ENCODE results near the gene WBP2.
"Not testable (repeated sequence)": the region's sequence is repeated elsewhere in the genome, so short reads cannot be mapped to it uniquely, and the experiment has no call there.

WBP2 gene

DNA sequence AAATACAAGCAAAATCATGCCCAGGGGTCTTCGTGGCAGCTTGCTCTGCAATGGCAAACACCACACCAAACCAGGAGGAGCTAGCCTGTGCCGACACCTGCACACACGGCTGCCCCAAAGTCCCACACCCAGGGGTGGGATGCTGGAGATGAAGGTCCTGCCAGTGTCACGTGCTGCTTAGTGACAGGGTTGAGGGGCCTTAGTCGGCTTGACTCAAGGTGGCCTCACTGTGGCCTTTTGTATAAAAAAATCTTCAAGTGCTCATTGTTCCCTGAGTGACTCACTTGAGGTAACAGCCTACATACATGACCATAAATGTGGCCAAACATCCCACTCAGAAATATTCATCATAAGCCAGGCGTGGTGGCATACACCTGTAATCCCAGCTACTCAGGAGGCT is 34.3 kb upstream of the WBP2 start:
- in situ Hi-C loops (cut with HindIII; ENCODE audit: low sequenced_read_pairs) = no loop called here

DNA sequence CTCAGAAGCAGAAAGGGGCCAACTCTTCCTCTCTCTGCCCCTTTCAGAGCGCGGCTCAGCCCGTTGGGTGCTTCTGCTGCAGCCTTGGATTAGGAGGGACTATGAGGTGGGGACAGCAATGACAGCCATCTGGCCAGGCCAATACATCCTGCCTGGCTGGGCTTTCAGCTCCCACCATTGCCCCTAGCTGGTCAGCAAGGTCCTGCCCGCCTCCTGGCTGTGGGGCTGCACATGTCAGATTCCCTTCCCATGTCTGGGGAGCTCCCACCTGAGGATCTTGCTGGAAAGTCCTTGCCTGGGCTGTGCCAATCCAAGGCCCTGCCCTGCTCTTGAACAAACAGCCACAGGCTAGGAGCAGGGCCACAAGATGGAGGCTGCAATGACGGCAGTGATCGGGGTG is 33.3 kb upstream of the WBP2 start:
- in situ Hi-C loops (cut with HindIII; ENCODE audit: low sequenced_read_pairs) = no loop called here

DNA sequence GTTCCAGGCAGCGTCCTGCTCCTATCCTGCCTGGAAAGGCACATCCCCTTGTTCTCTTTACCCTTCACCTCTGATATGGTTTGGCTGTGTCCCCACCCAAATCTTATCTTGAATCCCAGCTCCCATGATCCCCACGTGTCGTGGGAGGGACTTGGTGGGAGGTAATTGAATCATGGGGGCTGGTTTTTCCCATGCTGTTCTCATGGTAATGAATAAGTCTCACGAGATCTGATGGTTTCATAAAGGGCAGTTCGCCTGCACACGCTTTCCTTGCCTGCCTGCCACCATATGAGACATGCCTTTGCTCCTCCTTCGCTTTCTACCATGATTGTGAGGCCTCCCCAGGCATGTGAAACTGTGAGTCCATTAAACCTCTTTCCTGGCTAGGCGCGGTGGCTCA is 30.7 kb upstream of the WBP2 start:
- in situ Hi-C loops (cut with HindIII; ENCODE audit: low sequenced_read_pairs) = not testable (repeated sequence)

DNA sequence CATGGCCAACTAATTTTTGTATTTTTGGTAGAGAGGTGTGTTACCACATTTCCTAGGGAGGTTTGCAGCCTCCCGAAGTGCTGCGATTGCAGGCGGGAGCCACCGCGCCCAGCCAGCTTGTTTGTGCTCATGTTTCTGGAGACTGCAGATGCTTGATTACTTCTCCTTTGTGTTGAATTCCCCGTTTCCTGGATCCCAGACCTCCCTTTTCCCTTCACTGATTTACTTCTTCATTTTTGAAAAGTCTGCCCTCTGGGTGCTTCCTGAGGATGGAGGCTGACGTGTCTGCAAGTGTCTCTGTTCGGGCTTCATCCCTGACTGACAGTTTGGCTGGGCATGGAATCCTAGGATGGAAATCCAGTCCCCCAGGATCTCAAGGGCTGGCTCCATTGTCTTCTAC is 30.3 kb upstream of the WBP2 start:
- in situ Hi-C loops (cut with HindIII; ENCODE audit: low sequenced_read_pairs) = no loop called here

DNA sequence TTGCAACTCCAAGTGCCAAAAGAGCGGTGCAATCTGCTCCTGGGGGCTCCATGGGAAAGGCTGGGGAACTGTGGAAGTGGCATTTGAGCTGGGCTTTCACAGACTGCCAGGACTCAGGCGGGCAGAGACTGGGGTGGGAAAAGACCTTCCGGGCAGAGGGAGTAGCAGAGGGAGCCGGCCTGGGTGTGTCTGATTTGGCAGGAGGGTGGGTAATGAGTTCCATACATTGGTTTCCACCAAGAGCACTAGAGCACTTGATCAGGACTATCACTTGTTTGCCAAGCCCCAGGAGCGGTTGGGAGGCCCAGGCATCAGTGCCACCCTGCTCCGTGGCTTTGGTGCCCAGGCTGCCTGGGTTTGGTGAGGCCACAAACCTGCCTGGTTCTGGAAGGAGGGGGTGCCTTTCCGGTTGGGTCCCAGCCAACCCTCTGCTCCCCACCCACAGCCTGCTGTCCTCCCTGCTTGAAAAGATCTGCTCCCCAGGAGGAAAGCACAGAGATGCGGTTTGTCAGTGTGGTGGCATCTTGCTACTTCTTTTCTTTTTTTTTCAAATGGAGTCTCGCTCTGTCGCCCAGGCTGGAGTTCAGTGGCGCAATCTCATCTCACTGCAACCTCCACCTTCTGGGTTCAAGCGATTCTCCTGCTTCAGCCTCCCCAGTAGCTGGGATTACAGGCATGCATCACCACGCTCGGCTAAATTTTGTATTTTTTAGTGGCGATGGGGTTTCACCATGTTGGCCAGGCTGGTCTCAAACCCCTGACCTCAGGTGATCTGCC is 26.7 kb upstream of the WBP2 start:
- in situ Hi-C loops (cut with HindIII; ENCODE audit: low sequenced_read_pairs) = no loop called here

DNA sequence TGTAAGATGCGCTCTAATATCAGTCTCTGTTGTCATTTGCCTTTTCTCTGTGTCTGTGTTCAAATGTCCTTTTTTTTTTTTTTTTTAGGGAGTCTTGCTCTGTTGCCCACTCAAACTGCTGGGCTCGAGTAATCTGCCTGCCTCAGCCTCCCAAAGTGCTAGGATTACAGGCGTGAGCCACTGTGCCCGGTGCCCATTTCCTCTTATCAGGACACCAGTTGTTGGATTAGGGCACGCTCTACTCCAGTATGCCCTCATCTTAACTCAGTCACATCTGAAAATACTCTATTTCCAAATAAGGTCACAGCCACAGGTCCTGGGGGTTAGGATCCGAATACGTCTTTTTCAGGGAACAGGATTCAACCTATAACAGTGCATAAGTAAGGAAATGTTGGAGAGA is 25.1 kb upstream of the WBP2 start:
- in situ Hi-C loops (cut with HindIII; ENCODE audit: low sequenced_read_pairs) = no loop called here

DNA sequence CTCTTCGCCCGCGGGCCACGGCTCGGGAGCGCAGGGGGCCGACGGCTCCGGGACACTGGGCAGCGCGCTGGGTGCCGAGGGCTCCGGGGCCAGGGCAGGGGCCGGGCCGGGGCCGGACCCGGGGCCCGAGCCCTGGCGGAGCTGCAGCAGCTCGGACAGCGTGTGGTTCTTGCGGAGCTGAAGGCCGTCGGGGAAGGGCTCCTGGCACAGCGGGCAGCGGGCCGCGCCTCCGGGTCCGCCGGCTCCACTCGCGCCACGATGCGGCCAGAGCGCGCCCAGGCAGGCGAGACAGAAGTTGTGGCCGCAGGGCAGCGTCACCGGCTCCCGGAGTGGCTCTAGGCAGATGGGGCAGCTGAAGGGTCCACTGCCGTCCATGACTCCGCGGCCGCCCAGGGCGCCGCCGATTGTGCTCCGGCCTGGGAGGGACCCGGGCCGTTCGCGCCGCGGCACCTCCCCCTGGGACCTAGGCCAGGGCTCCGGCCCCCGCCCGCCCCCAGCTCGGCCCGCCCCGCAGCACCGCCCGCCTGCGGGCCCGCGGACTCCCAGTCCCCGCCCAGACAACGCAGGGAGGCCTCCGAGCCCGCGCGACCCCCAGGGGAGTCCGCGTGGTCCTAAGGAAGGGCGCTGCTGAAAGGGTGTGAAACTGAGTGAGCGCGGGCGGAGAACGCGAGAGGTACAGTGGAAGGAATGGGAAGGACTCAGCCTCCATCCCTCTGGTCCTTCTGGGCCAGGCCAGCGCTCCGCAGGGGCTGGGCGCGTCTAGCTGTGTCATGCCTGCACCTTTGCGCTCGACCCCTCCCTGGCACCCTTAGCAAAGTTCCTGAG is 23.3 kb upstream of the WBP2 start, which contains the start of gene TRIM47:
TRIM47 (minus strand) TSS at position 408 of the 825 bp plus-strand sequence; CDS start at position 375, 33 bp downstream.
- in situ Hi-C loops (cut with HindIII; ENCODE audit: low sequenced_read_pairs) = no loop called here

DNA sequence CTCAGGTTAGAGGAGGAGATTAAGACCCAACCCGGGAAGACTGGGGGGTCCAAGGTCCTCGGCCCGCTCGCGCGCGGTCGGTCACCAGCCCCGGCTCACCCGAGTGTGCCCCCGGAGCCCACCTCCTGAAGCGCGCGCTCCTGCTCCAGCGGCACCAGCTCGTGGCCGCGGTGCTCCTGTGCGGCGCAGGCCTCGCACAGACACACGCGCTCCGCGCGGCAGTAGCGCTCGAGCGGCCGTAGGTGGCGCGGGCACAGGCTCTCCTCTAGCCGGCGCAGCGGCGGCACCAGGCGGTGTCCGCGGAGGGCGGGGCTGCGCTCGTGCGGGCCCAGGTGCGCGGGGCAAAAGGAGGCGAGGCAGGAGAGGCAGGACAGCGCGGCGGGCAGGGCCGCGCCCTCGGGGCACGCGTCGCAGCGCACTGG is 22.6 kb upstream of the WBP2 start:
- in situ Hi-C loops (cut with HindIII; ENCODE audit: low sequenced_read_pairs) = no loop called here

DNA sequence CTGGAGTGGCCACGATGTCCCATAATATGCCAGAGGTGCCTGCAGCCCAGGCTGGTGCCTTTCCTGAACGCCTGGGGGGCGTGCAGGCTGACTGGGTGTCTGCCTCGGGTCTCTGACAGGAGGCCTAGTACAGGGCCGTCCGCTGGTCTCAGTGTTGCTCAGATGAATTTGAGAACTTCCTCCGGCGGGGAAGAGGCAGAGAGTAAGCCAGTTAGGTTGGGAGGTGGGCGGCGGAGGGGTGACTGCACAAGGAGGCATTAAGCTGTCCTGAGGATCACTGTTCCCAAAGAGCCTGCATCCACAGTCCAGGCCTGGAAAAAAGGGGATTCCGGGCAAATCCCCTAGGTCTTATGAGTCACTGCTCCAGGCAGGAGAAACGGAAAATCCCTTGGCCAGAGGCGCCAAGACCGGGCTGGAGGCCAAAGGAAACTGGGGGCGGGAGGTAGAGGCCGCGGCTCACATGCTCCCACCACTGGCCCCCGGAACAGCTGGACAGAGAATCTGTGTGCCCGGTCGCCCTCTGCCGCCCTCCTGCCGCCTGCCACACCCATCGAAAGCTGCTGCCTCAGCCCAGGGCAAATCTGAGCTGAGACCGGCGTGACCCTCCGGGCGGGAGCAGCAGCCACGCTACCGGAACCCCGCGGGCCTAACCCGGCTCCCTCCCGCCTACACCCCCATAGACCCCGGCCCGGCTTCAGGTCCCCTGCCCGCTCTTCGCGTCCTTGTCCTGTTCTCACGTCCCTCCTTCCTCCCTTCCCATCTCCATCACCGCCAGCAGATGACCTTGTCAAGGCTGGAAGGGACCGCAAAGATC is 22.0 kb upstream of the WBP2 start:
- in situ Hi-C loops (cut with HindIII; ENCODE audit: low sequenced_read_pairs) = no loop called here

DNA sequence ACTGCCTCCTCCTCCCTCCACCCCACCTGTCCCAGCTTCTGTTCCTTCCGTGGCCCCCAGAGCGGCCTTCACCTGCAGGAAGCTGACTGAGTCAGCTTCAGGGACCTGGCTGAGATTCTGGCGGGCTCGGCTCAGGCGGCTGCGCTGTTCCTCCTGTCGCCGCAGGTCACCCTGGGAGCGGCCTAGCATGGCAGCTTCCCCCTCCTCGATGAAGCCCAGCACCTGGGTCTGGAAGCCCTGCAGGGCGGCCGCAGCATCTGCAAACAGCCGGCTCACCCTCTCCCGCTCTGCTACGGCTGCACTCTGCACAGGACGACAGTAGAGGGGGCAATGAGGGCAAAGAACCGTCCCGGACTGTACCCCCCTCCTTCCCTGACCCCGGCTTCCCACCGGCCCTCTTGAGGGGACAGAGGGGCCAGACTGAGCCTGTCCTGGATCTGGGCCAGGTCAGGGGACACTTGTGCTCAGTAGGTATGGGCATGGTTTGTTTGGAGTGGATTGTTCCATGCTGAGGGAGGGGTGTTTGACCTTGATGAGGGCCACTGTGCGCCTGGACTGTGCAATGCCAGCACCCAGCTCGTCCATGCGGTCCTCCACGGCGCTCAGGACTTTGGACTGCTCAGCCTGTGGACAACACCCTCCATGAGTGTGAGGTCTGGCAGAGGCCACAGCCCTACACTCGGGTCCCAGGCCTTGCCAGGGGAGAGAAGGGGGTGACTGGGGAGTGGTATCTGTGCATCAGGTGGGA is 21.2 kb upstream of the WBP2 start:
- in situ Hi-C loops (cut with HindIII; ENCODE audit: low sequenced_read_pairs) = no loop called here

DNA sequence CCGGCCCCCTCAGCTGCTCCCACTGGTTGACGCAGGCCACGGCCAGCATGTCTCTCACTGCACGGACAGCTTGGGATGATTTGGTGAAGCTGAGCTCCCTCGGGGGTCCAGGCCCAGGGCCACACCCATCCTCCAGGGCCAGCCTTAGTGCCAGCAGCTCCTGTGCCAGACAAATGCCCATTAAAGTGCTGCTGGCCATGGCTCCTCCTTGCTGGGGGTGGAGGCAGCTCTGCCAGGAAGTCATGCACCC is 20.7 kb upstream of the WBP2 start:
- in situ Hi-C loops (cut with HindIII; ENCODE audit: low sequenced_read_pairs) = no loop called here

DNA sequence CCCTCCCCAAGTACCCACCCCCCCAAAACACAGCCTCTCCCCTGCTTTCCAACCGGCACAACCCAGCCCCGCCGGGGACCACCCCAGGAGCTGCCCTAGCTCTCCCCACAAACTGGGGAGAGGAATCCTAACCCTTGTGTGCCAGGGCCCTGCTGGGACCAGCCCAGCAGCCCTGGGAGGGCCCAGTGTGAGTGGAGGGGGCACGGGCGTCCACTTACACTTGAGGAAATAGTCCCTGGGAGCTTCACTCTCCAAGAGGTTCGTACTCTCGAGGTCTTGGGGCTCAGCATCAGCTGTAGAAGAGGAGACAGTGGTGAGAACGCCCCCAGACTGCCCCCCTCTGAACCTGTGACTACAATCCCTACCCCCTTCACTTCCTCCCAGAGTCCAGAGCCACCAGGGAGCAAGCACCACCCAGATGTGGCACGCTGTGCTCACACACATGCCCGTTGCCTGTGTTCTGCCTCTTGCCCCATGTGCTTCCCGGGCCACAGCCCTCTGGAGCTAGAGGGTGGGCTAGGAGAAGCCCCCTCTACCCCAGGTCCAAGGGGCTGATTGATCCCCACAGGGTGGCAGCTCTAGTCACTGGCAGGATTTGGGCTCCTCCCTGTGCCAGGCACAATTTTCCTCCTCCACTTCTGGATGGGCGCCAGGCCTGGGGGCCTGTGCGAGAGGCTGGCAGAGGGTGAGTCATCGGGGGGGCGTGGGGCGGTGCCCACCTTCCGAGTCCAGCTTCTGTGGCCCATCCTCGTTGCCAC is 20.2 kb upstream of the WBP2 start:
- in situ Hi-C loops (cut with HindIII; ENCODE audit: low sequenced_read_pairs) = no loop called here

DNA sequence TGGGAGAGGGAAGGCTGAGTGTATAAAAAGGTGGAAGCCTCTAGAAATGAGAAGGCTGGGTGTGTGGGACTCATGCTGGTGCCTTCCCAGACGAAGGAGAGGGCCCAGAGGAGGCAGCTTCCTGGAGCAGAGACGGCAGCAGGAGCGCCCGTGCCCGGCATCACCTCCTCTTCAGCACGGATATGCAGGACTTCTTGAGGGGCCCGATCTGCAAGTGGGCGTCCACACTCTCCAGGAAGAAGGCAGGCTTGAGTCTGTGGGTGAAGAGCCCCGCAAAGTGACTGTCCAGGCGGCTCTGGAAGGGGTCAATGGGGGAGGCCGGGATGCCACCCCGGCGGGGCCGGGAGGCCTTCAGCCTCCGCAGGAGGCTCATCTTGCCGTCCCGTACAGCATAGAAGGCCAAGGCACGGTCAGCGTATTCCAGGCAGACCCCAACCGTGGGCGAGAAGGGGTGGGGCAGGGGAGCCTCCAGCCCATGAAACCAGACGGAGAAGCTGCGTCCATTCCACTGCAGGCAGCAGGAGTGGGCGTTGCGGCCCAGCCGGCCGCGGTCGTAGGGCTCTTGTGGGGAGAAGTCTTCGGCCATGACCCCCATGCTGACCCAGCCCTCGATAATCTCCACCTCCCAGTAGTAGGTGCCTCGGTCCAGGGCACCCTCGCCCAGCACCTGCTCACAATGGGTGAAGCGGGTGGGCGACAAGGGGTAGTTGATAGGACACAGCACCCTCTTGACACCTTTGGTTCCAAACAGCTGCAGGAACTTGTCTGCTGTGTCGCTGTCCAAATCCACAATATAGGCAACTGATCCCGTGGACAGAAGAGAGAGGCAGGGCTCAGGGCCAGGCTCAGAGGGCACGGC is 19.4 kb upstream of the WBP2 start:
- in situ Hi-C loops (cut with HindIII; ENCODE audit: low sequenced_read_pairs) = no loop called here

DNA sequence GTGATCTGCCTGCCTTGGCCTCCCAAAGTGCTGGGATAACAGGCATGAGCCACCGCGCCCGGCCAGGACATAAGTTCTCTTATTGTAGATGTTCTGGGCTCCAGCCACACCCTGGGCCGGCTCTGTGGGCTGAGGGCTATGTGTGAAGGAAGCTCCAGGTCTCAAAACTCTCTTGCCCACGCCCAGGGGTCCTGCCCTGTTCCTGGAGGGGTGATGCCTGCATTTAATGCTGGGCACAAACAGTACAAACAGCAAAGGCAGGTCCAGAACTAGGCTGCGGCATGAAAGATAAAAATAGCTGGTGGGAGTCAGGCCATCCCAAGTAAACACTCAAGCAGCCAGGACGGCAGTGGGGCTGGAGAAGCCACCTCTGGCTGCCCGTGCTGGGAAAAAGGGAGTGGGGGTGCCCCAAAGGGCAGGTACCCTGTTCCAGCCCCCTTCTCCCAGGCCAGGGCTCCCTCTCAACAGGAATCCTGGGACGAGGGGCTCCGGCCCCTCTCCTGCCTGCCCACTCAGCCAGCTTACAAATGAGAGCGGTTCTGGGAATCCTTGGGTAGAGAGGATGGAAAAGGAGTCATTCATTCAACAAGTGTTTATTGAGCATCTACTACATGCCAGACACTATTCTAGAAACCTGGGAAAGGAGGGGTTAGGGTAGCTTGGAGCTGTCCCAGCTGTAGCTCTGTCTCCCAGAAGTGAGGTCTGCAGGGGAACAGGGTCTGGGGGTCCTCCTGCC is 18.6 kb upstream of the WBP2 start:
- in situ Hi-C loops (cut with HindIII; ENCODE audit: low sequenced_read_pairs) = no loop called here

DNA sequence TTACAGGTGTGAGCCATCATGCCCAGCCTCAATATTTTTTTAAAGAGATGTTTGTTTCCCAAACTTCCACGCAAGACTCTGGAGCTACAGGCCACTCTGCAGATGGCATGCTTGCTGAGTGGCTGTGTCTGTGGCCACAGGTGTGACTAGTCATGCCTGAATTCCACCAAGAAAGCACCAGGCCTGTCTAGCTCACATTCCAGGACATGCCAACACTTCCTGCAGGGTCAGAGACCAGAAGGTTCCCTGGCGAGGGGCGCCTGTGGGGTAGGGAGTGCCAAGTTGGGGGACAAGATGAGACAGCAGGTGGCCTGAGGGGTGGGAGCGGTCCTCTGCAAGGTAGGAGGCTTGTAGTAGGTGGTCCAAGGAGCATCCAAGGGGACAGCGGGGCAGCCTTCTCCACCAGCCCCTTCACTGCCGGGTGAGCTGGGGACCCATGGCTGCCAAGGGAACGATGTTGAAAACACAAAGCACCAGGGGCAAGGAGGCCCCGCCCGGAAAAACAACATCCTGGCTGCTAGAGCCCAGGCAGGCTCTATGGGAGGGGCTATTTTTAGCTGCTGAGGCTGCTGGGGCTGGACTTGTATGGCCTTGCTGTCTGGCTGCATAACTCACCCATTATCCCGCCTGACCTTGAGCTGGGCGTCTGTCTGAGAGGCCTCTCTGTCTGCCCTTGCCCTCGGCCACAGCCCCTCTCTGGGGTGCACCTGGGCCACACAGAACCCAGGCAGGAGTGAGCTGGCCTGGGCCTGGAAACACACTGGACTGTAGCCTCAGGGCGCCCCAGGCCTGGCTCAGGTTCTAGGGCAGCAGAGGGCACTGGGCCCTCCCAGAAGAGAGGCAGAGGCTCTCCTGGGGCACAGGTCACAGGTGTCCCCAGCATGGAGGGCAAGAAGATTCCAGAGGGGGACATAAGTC is 17.6 kb upstream of the WBP2 start:
- in situ Hi-C loops (cut with HindIII; ENCODE audit: low sequenced_read_pairs) = no loop called here

DNA sequence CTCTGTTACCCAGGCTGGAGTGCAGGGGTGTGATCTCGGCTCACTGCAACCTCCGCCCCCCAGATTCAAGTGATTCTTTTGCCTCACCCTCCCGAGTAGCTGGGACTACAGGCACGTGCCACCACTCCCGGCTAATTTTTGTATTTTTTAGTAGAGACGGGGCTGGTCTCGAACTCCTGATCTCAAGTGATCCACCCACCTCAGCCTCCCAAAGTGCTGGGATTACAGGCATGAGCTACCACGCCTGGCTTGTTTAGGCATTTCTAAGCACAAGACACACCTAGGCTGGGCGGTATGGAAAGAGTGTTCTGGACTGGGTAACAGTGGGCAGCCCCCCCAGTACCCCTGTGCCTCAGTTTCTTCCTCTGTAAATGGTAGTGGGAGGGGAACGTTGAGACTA is 15.1 kb upstream of the WBP2 start:
- in situ Hi-C loops (cut with HindIII; ENCODE audit: low sequenced_read_pairs) = not testable (repeated sequence)

DNA sequence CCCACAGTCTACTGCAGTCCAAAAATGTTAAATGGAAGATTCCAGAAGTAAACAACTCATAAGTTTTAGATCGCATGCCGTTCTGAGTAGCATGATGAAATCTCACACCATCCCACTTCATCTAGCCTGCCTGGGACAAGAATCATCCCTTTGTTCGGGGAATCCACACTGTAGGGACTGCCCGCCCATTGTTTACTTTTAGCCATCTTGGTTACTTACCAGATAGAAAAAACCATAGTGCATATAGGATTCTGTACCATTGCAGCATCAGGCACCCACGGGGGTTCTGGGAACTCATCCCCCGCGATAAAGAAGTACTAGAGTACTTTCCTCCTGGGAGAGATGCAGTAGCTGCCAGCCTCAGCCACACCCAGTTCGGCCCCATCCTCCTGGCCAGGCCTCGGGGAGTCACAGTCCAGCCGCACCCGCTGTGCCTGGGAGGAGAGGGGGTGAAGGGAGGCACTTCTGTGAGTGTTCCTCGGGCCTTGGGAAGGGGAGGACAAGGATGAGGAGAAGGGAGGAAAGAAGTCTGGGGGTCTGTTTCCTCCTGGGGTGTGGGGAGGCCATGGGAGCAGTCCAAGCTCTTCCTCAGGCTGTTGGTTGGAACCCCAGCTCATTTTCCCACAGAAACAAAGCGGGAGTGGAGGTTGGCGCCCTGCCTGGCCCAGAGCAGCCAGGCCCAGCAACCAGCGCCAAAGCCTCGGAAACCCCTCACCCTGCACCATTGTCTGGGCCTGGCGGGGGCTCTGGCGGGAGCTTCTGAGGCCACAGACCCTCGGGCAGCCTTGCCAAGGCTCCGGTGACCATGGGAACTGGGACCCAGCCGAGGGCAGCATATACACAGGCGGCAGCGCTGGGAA is 14.4 kb upstream of the WBP2 start:
- in situ Hi-C loops (cut with HindIII; ENCODE audit: low sequenced_read_pairs) = no loop called here

Data from DLD1 (cell line).